T47D (cell line): ENCODE results near the gene TMEM190.

ENCODE experiments used
- DNase-seq, 2 experiments: peaks; one replicate each; pipeline versions ENCODE4 v3.0.0 to v3.0.0-alpha.2; 2011 to 2012; ENCODE audit warnings: low read depth in 1 of 2, low spot score in 1 of 2
- JUND ChIP-seq: IDR thresholded peaks from 2 replicates; pipeline ENCODE4 v1.6.1; 2012; ENCODE audit warnings: low read depth
- in situ Hi-C: cut with HindIII; loops from 2 replicates; pipeline ENCODE4 v1.10.0; 2016; ENCODE audit warnings: low sequenced_read_pairs, low pct_unique_long_range_greater_than_20kb

Gene TMEM190

DNA sequence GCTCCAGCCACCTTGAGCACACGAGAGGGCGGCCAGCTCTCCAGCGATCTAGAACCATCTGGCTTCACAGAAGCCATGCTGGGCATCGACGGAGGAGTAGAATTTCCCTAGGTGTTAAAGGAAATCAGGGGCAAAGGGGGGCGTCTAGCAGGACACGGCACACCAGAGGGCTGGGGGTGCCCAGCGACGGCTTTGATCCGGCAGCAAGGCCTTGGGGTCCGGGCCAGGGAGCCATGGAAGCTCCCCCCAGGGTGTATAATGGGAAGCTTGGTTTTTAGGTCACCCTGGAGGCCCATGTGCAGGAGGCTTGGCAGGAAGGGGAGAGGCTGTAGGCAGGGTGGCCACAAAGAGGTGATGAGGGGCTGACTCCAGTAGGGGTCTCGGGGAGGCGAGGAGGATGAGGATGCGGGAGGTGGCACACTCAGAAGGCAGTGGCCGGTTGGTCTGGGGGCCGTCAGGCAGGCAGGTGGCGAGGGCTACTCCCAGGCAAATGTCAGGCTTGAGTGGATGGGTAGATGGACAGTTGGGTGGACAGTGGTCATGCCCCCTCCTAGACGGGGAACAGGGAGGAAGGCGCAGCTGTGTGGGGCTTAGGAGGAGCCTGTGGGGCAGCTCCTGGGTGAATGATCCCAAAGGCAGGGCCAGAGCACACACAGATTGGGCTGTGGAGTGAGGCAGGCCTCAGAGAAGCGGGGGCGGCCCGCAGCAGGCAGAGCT, 31.4 kb upstream of the TMEM190 start:
- in situ Hi-C loops: no loop called here
- TF ChIP-seq JUND: no peak
- no peak for DNase-seq

DNA sequence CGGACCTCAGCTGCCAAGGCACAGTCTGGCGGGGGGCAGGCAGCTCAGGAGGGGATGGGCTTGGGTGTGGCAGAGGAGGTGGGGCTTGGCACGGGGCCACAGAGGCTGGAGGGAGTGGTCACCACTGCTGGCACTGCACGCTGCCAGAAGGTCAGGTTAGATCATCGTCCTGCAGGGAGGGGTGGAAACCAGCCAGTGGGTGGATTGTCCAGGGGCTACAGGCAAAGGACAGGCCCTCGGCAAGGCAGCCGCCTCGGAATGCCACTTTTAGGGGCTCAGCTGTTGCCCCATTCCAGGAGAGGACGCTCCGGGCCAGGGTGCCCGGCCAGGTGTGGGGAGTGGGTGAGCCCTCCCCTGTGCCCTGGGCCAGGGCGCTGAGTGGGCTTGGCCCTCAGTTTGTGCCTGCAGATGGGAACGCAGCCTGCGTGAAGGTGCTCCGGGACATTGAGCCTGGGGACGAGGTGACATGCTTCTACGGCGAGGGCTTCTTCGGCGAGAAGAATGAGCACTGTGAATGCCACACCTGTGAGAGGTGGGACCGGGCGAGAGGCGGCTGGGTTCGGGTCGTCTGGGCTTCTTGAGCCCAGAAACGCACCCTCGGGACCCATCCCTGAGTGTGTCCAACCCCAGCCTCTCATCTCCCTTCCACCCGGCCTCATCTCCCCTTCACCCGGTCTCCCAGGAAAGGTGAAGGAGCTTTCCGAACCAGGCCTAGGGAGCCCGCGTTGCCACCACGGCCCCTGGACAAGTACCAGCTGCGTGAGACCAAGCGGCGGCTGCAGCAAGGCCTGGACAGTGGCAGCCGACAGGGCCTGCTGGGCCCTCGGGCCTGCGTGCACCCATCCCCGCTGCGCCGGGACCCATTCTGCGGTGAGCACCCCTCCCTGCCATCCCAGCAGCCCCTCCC, 30.6 kb upstream of the TMEM190 start:
- no peak for TF ChIP-seq JUND
- in situ Hi-C loops: no loop called here
- no peak for DNase-seq

DNA sequence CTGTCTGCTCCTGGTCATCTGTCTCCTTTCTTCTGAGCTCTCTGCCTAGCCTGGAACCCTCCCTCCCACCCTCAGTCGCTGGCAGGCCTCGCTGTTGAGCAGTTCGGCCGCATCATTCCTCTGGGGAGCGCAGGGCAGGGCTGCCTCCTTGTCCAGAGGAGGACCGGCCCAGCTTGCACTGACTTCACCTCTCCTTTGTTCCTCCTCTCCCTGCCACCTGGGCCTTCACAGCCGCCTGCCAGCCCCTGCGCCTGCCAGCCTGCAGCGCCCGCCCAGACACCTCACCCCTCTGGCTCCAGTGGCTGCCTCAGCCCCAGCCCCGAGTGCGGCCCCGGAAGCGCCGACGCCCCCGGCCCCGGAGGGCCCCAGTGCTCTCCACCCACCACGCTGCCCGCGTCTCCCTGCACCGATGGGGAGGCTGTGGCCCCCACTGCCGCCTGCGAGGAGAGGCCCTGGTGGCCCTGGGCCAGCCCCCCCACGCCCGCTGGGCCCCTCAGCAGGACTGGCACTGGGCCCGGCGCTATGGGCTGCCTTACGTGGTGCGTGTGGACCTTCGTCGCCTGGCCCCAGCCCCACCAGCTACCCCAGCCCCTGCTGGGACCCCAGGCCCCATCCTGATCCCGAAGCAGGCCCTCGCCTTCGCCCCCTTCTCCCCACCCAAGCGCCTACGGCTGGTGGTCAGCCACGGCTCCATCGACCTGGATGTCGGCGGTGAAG, 29.7 kb upstream of the TMEM190 start:
- no peak for DNase-seq
- in situ Hi-C loops: no loop called here
- no peak for TF ChIP-seq JUND

DNA sequence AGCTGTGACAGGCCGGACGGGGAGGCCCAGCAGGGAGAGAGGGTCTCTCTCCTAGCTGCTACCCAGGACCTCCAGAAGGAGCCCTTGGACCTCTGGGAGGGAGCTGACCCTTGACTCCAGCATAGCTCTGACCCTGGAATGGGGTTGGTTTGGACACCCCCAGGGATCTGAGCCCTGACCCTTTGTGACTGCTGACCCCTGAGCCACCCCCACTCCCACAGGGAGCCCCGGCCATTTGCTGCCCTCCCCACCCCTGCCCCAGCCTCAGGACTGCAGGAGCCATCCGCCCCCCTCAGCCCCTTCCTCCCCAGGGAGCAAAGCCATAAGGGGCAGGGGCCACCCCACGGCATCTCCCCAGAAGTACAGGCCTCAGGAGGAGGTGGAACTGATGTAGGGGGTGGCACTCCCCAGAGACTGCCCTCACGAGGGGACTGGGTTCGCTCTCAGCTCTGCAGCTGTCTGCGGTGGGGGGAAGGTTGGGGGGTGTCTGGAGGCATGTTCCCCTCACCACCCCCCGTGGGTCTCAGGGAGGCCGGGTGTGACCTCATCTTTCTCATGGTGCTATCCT, 29.1 kb upstream of the TMEM190 start:
- DNase-seq: no peak
- TF ChIP-seq JUND: no peak
- in situ Hi-C loops: no loop called here

DNA sequence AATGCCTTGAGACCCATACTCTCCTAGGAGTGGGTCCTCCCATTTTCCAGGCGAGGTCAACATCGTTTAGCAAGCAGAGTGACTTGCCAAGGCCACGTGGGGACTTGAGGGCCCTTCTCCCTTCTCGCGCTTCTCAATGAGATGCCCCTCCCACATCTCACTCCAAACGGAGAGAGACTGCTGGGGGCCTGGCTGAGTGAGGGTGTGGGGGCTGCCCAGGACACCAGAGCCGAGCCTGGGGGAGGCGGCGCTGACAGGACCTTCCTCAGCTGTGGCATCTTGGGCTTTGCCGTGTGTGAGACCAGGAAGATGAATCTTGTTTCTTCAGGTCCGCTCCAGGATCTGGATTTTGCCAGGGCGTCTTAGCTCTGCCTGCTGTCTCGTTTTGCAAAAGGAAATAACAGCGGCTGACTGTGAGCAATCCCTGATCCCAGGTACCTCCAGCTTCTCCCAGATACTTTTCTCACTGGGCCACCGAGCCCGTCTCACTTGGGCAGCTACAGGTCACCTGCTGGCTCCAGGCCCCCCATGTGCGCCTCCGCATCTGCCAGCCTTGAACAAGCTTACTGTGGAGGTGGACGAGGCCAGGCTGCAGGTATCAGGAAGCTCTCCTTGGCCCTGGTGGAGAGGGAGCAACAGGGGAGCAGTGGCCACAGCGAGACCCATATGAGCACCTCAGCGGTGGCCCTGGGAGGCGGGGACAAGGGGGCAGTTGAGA, 28.1 kb upstream of the TMEM190 start:
- DNase-seq: no peak
- in situ Hi-C loops: no loop called here
- no peak for TF ChIP-seq JUND

DNA sequence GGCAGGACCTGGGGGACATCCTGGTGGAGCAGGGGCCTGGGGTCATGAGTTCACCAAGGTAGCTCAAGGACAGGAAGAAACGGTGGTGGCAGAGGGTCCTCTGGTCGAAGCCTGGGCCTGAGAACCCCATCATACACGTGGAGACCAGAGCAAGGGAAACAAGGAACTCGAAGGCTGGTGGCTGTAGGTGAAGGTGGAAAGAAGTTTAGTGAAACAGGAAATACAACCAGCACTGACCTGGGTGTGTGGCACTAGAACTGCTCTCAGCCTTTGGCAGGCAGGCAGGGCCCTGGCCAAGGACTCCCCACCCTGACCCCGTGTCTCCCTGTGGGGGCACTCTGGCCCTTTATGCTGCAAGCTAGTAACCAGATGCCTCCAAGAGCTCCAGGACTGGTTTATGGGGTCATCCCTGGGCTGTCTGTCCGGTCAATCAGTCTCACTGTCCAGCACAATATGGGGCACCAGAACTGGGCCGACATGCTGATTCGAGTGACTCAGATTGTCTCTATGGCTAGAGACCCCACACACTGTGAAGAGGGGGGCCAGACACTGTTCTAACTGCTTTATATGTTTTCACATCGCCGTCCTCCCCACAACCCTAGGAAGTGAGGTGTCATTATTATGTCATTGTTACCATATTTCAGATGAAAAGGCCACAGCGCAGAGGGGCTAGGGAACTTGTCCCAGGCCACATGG, 25.9 kb upstream of the TMEM190 start:
- in situ Hi-C loops: no loop called here
- no peak for DNase-seq
- TF ChIP-seq JUND: no peak

DNA sequence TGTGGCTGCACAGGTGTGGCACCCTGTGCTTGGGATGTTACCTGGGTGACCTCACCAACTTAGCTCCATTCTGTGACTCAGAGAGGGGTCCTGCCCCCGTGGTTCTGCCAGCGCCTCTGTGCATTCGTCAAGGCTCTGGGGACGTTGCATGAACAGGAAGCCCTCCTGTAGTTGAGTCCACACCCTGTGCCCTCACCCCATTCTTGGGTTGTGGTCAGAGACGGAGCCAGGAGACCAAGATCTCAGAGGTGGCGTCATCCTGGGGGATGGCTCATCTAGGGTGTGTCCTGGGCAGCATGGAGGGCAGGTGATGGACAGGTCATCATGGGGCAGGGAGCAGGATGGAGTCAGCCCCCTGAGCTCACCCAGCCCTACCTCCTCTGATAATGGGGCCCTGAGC, 24.6 kb upstream of the TMEM190 start:
- no peak for TF ChIP-seq JUND
- DNase-seq: no peak
- in situ Hi-C loops: no loop called here

DNA sequence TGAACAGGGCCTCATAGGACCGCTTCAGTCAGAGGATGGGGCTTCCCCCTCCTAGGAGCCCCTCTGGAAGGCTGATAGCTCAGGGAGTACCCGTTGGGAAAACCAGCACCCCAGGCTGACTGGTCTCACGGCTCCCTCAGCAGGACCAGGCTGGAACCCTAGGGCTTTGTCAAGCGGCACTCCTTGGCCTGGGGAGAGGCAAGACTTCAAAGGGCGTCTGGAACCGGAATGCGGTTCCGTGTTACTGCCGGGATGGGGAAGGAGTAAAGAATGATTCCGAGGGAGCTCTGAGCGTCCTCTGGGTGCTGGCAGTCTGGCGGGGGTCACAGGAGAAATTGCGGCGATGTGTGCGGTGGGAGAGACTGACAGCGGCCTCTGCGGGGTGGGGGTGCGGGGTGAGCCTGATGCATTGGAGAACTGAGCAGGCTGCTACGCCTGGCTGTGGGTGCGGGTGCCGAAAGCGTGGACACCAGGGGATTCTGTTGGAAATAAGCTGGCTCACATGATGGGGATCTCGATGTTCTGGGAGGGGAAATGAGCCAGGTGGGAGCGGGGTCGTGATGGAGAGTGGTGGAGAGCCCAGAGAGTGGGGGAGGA, 24.0 kb upstream of the TMEM190 start:
- TF ChIP-seq JUND: no peak
- in situ Hi-C loops: no loop called here
- DNase-seq: no peak

DNA sequence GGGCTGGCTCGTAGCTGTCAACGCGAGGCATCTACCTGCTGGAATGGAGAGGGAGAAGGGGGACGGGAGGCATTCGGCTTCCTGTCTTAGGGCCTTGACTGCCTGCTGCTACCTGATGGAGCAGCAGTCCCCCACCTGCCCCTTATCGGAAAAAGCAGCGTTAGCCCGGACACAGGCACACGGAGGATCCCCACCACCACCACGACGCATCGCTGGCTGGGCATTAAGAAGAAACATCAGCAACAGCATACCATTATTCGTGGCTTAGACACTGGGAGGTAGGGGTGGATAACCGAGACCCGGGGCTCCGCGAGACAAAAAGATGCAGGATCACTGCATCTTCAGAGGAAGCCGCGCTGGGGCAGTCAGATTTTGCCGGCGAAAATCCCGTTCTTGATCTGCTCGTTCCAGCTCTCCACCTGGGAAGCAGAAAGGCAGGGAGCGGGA, 23.2 kb upstream of the TMEM190 start:
- in situ Hi-C loops: no loop called here
- no peak for TF ChIP-seq JUND

DNA sequence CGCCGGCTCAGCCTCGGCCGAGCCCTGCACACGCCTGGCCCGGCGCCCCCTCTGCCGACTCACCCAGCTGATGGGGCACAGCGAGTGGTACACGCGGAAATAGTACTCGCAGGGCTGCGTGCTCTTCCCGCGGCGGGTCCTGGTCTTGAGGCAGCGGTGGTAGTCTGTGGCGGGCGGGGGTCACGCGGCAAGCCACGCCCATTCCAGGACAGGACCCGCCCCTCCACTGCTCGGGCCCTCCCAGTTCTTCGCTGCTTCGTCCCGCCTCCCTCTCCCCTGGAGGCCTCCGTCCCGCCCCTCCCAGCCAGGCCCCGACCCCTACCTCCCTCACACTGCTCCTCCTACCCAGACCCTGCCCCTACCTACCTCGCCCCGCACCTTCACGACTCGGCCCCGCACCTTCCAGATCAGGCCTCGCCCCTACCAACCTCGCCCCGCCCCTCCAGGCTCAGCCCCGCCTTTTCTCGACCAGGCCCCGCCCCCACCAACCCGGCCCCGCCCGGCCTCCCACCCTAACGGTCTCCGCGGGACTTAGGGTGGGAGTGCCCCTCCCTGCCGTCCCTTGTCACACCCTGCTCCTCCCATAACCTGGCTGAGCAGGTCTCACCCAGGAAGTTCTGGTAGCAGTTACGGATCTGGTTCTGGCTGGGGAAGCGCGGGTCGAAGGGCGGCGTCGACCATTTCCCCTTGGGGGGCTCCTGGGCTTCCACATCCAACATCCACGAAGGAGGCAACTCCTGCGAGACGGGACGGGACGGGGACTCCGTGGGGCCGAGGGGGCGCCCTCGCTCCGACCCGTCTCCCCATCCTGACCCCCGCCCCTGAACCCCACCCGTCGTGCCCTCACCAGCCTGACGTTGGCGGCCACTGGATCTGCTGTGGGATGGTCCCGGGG, 22.6 kb upstream of the TMEM190 start:
- no peak for TF ChIP-seq JUND
- DNase-seq: peak; percentile 65 to 88
- in situ Hi-C loops: no loop called here

More for the DNA sequence above, 23.2 kb upstream of the TMEM190 start:
- DNase-seq: no peak
